ENCODE results near the gene PCSK2.

- TF ChIP-seq, protein P1, sequence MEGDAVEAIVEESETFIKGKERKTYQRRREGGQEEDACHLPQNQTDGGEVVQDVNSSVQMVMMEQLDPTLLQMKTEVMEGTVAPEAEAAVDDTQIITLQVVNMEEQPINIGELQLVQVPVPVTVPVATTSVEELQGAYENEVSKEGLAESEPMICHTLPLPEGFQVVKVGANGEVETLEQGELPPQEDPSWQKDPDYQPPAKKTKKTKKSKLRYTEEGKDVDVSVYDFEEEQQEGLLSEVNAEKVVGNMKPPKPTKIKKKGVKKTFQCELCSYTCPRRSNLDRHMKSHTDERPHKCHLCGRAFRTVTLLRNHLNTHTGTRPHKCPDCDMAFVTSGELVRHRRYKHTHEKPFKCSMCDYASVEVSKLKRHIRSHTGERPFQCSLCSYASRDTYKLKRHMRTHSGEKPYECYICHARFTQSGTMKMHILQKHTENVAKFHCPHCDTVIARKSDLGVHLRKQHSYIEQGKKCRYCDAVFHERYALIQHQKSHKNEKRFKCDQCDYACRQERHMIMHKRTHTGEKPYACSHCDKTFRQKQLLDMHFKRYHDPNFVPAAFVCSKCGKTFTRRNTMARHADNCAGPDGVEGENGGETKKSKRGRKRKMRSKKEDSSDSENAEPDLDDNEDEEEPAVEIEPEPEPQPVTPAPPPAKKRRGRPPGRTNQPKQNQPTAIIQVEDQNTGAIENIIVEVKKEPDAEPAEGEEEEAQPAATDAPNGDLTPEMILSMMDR (IDR thresholded peaks at IDR 0.05 in 8 of 11, conservative IDR thresholded peaks at IDR 0.05 in 3 of 11) = no peak
- TF ChIP-seq POLR2AphosphoS5 (IDR thresholded peaks at IDR 0.05) (no peak), POLR2A (IDR thresholded peaks at IDR 0.05) (no peak)
Measured at GRCh38 chr20:17444091-17444490, 217.3 kb downstream of the PCSK2 start.

Data from spleen (tissue), 7 donors.